H9 (cell line): ENCODE measurements around the gene LMNTD2. TPM values are rescaled to one million over a fixed set of nuclear protein-coding genes. Genes with fewer than 3 reads are reported as not detected.
A peak's percentile ranks its signal among the peaks of the same experiment; 100 is the strongest.

Source experiments
- DNase-seq: peaks from one replicate; pipeline ENCODE4 v3.0.0-alpha.2; 2017
- H2AFZ ChIP-seq: one replicate; pipeline ENCODE4 v1.6.1; 2013; ENCODE audit warnings: mild to moderate bottlenecking, low read length, control low read depth, moderate library complexity
- H2AK5ac ChIP-seq: 2 replicates; pipeline ENCODE4 v1.6.1; 2013; ENCODE audit warnings: low read length, control low read depth, mixed read lengths; ENCODE audit not compliant: insufficient read length
- H2BK120ac ChIP-seq: one replicate; pipeline ENCODE4 v1.6.1; 2013; ENCODE audit warnings: low read depth, mild to moderate bottlenecking, low read length, control low read depth, inconsistent platforms; ENCODE audit not compliant: poor library complexity, severe bottlenecking
- H2BK12ac ChIP-seq: 2 replicates; pipeline ENCODE4 v1.6.1; 2013; ENCODE audit warnings: low read length, control low read depth, mixed read lengths, low read depth; ENCODE audit not compliant: insufficient read length
- H2BK15ac ChIP-seq: 2 replicates; pipeline ENCODE4 v1.6.1; 2013; ENCODE audit warnings: low read depth, low read length, control low read depth
- H2BK20ac ChIP-seq: one replicate; pipeline ENCODE4 v1.6.1; 2013; ENCODE audit warnings: low read depth, mild to moderate bottlenecking, low read length, control low read depth, inconsistent platforms; ENCODE audit not compliant: poor library complexity, severe bottlenecking
- H2BK5ac ChIP-seq: 2 replicates; pipeline ENCODE4 v1.6.1; 2013; ENCODE audit warnings: low read length, control low read depth, mixed read lengths; ENCODE audit not compliant: insufficient read length
- H3K14ac ChIP-seq: 2 replicates; pipeline ENCODE4 v1.6.1; 2013; ENCODE audit warnings: low read length, control low read depth; ENCODE audit not compliant: insufficient read depth
- H3K18ac ChIP-seq: 2 replicates; pipeline ENCODE4 v1.6.1; 2013; ENCODE audit warnings: low read depth, mild to moderate bottlenecking, mixed read lengths, low read length, control low read depth; ENCODE audit not compliant: insufficient read length
- H3K23ac ChIP-seq: 2 replicates; pipeline ENCODE4 v1.6.1; 2013; ENCODE audit warnings: low read length, control low read depth, mixed read lengths, low read depth; ENCODE audit not compliant: insufficient read length
- H3K23me2 ChIP-seq: 2 replicates; pipeline ENCODE4 v1.6.1; 2013; ENCODE audit warnings: low read depth, mild to moderate bottlenecking, mixed read lengths, low read length, control low read depth; ENCODE audit not compliant: insufficient read length, poor library complexity, severe bottlenecking
- H3K27ac ChIP-seq: 2 replicates; pipeline ENCODE4 v1.5.1; 2013; ENCODE audit warnings: low read length, control low read depth, mixed read lengths, low read depth; ENCODE audit not compliant: insufficient read length
- H3K27me3 ChIP-seq: 2 replicates; pipeline ENCODE4 v1.6.1; 2013; ENCODE audit warnings: low read length, control low read depth, inconsistent platforms; ENCODE audit not compliant: insufficient read depth
- H3K4ac ChIP-seq: 2 replicates; pipeline ENCODE4 v1.6.1; 2013; ENCODE audit warnings: low read depth, mild to moderate bottlenecking, control low read depth, inconsistent platforms, low read length, moderate library complexity
- H3K4me1 ChIP-seq: 2 replicates; pipeline ENCODE4 v1.6.1; 2013; ENCODE audit warnings: low read length, control low read depth, inconsistent platforms; ENCODE audit not compliant: insufficient read depth
- H3K4me2 ChIP-seq: 2 replicates; pipeline ENCODE4 v1.6.1; 2013; ENCODE audit warnings: low read length, control low read depth, mixed read lengths; ENCODE audit not compliant: insufficient read length, insufficient read depth
- H3K56ac ChIP-seq: 2 replicates; pipeline ENCODE4 v1.6.1; 2013; ENCODE audit warnings: low read depth, mild to moderate bottlenecking, mixed read lengths, low read length, control low read depth; ENCODE audit not compliant: insufficient read length
- H3K79me1 ChIP-seq: 2 replicates; pipeline ENCODE4 v1.6.1; 2013; ENCODE audit warnings: low read depth, mild to moderate bottlenecking, moderate library complexity, low read length, control low read depth, inconsistent platforms; ENCODE audit not compliant: insufficient read depth, poor library complexity, severe bottlenecking
- H3K79me2 ChIP-seq: 2 replicates; pipeline ENCODE4 v1.6.1; 2013; ENCODE audit warnings: low read length, control low read depth, inconsistent platforms; ENCODE audit not compliant: insufficient read depth
- H3K9ac ChIP-seq: 2 replicates; pipeline ENCODE4 v1.6.1; 2013; ENCODE audit warnings: low read length, control low read depth, mixed read lengths; ENCODE audit not compliant: insufficient read length; ENCODE audit errors: extremely low read depth
- H3K9me3 ChIP-seq: one replicate; pipeline ENCODE4 v1.6.1; 2013; ENCODE audit warnings: low read depth, low read length, inconsistent platforms; ENCODE audit not compliant: control insufficient read depth
- H3T11ph ChIP-seq: one replicate; pipeline ENCODE4 v1.6.1; 2013; ENCODE audit warnings: mild to moderate bottlenecking, low read length, control low read depth, inconsistent platforms
- H4K20me1 ChIP-seq: one replicate; pipeline ENCODE4 v1.6.1; 2013; ENCODE audit not compliant: control insufficient read depth, insufficient read length, insufficient read depth
- H4K5ac ChIP-seq: 2 replicates; pipeline ENCODE4 v1.6.1; 2013; ENCODE audit warnings: low read depth, mild to moderate bottlenecking, mixed read lengths, low read length, control low read depth; ENCODE audit not compliant: insufficient read length
- H4K8ac ChIP-seq: replicated peaks from 2 replicates; pipeline ENCODE4 v1.6.1; 2013; ENCODE audit warnings: low read length, control low read depth, mixed read lengths, low read depth; ENCODE audit not compliant: insufficient read length
- H4K91ac ChIP-seq: 2 replicates; pipeline ENCODE4 v1.6.1; 2013; ENCODE audit warnings: low read depth, mild to moderate bottlenecking, moderate library complexity, mixed read lengths, low read length, control low read depth; ENCODE audit not compliant: insufficient read length
- H3K27ac Mint-ChIP-seq, 3 experiments: 2 replicates in 2 of 3; 3 replicates in 1 of 3; pipeline ENCODE4 v1.8.0; 2020 to 2021; ENCODE audit warnings: mixed read lengths in 3 of 3, mild to moderate bottlenecking in 1 of 3, moderate library complexity in 1 of 3
- H3K27me3 Mint-ChIP-seq: 2 replicates; pipeline ENCODE4 v1.8.0; 2021; ENCODE audit warnings: low read depth, mild to moderate bottlenecking, moderate library complexity, mixed read lengths
- H3K36me3 Mint-ChIP-seq, 3 experiments: 2 replicates in 2 of 3; 3 replicates in 1 of 3; pipeline ENCODE4 v1.8.0; 2020 to 2021; ENCODE audit warnings: low read depth in 3 of 3, mixed read lengths in 3 of 3; ENCODE audit not compliant: insufficient read depth in 1 of 3
- H3K4me1 Mint-ChIP-seq, 2 experiments: 2 replicates each; pipeline ENCODE4 v1.8.0; 2020; ENCODE audit warnings: mixed read lengths in 2 of 2
- H3K4me3 Mint-ChIP-seq, 2 experiments: 2 replicates in 1 of 2; 3 replicates in 1 of 2; pipeline ENCODE4 v1.8.0; 2020 to 2021; ENCODE audit warnings: mild to moderate bottlenecking in 2 of 2, mixed read lengths in 2 of 2, moderate library complexity in 1 of 2
- H3K9me3 Mint-ChIP-seq, 2 experiments: 2 replicates in 1 of 2; 3 replicates in 1 of 2; pipeline ENCODE4 v1.8.0; 2020; ENCODE audit warnings: mild to moderate bottlenecking in 2 of 2, mixed read lengths in 2 of 2, moderate library complexity in 1 of 2
- CTCF ChIP-seq: fragments of 200-600 bp; sonication (generic); conservative IDR thresholded peaks from 3 replicates; pipeline ENCODE4 v1.8.0; 2021; ENCODE audit warnings: antibody characterized with exemption, mild to moderate bottlenecking
- WGBS: extraction: QIAGEN DNeasy Blood & Tissue Kit; methylation state at CpG from one replicate; pipeline ENCODE4 v1.1.7; 2013; ENCODE audit warnings: missing lambda C conversion rate, low lambda C conversion rate, mixed read lengths; ENCODE audit not compliant: insufficient read length; ENCODE audit errors: extremely low coverage; 5-methylcytosine and 5-hydroxymethylcytosine counted together
- total RNA-seq: library from RNA; stranded (reverse); gene quantifications from 2 replicates; pipeline ENCODE4 v1.2.1, GENCODE V29; 2021

LMNTD2 gene
- total RNA-seq, 1 experiment from 2014 or later = 4.7 TPM

- no peak for TF ChIP-seq CTCF
- H3K79me1 ChIP-seq = no peaks in the 10 kb centered on the region
- no peak overlapping the region for H3T11ph ChIP-seq
- H3K23me2 ChIP-seq = peaks cover 19% of the 10 kb centered on the region
- H2BK20ac ChIP-seq = no peak overlapping the region
- WGBS = no CpG with 5 or more reads among the region's 33 CpGs
- H3K27ac ChIP-seq = no peak overlapping the region
- peak overlapping the region in 1 of 2 experiments; percentile 26; a peak in 2 of 5 replicates for H3K4me3 Mint-ChIP-seq
- H3K4me1 Mint-ChIP-seq = peaks cover 6 to 8% of the 10 kb centered on the region in 2 experiments; a peak in 2 of 4 replicates
- no peaks in the 10 kb centered on the region for H3K79me2 ChIP-seq
- H4K5ac ChIP-seq = no peak overlapping the region
- no peak overlapping the region for H4K91ac ChIP-seq
- no peak overlapping the region for H3K9ac ChIP-seq
- H3K27me3 Mint-ChIP-seq = peaks cover 9% of the 10 kb centered on the region
- H2BK120ac ChIP-seq = no peak overlapping the region
- no peak overlapping the region for H4K8ac ChIP-seq
- peaks cover 0 to 2% of the 10 kb centered on the region in 2 experiments; a peak in 1 of 5 replicates for H3K9me3 Mint-ChIP-seq
- no peak overlapping the region for H2BK5ac ChIP-seq
- no peak overlapping the region for H3K4me2 ChIP-seq
- no peak overlapping the region; the same call in 1 of the 2 replicates for H3K14ac ChIP-seq
- H3K36me3 Mint-ChIP-seq = peaks cover 5 to 18% (median 10%) of the 10 kb centered on the region in 3 experiments; a peak in 5 of 7 replicates
- no peaks in the 10 kb centered on the region for H4K20me1 ChIP-seq
- no peak overlapping the region for H3K27ac Mint-ChIP-seq
- H3K56ac ChIP-seq = no peak overlapping the region
- no peak overlapping the region for H3K18ac ChIP-seq
- no peak overlapping the region for H3K4ac ChIP-seq
- H3K9me3 ChIP-seq = no peaks in the 10 kb centered on the region
- H3K4me1 ChIP-seq = no peaks in the 10 kb centered on the region
- DNase-seq = no peak
- H2AK5ac ChIP-seq = no peak overlapping the region
- H2BK15ac ChIP-seq = no peak overlapping the region
- no peak overlapping the region for H3K23ac ChIP-seq
- no peak overlapping the region for H2BK12ac ChIP-seq
- no peak overlapping the region for H2AFZ ChIP-seq
- H3K27me3 ChIP-seq = no peaks in the 10 kb centered on the region
Measured at GRCh38 chr11:532986-533585, 27.5 kb downstream of the LMNTD2 start.
